ENCODE data around the gene ACAA2.

DNA sequence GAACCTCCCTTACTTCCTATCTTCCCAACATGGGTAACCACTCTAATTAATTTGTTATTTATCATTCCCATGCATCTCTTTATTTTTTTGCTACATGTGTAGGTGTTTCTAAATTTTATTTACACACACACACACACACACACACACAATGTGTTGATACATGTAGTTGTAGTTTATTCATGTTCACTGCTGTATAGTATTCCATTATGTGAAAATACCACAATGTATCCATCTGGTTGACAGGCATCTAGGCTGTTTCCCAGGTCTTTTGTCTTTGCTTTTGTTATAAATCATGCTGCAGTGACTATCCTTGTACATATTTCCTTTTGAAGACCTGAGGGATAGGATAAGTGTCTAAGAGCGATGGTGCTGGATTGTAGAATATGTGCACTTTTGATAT lies 59.7 kb downstream of the ACAA2 start:
- TF ChIP-seq, protein P1, sequence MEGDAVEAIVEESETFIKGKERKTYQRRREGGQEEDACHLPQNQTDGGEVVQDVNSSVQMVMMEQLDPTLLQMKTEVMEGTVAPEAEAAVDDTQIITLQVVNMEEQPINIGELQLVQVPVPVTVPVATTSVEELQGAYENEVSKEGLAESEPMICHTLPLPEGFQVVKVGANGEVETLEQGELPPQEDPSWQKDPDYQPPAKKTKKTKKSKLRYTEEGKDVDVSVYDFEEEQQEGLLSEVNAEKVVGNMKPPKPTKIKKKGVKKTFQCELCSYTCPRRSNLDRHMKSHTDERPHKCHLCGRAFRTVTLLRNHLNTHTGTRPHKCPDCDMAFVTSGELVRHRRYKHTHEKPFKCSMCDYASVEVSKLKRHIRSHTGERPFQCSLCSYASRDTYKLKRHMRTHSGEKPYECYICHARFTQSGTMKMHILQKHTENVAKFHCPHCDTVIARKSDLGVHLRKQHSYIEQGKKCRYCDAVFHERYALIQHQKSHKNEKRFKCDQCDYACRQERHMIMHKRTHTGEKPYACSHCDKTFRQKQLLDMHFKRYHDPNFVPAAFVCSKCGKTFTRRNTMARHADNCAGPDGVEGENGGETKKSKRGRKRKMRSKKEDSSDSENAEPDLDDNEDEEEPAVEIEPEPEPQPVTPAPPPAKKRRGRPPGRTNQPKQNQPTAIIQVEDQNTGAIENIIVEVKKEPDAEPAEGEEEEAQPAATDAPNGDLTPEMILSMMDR (IDR thresholded peaks at IDR 0.05) = no peak
- no peak for TF ChIP-seq ZFX (IDR thresholded peaks at IDR 0.05; ENCODE audit: borderline replicate concordance)

All from 22Rv1 (cell line).